Mesodermal cell (in vitro differentiated cells): ENCODE results near the gene GCK.

Experiments
- H3K27ac ChIP-seq: 2 replicates; pipeline ENCODE4 v1.7.0; 2013; ENCODE audit warnings: mild to moderate bottlenecking, low read depth, low read length, moderate library complexity; ENCODE audit not compliant: severe bottlenecking
- H3K36me3 ChIP-seq: 2 replicates; pipeline ENCODE4 v1.7.1; 2013; ENCODE audit warnings: mild to moderate bottlenecking, low read length, moderate library complexity; ENCODE audit not compliant: control insufficient read depth, insufficient read depth
- H3K4me1 ChIP-seq: one replicate; pipeline ENCODE4 v1.7.1; 2013; ENCODE audit warnings: mild to moderate bottlenecking, low read length; ENCODE audit not compliant: insufficient read depth, control insufficient read depth, poor library complexity, severe bottlenecking
- H3K4me3 ChIP-seq: 2 replicates; pipeline ENCODE4 v1.7.0; 2013; ENCODE audit warnings: low read length, control low read depth, mild to moderate bottlenecking; ENCODE audit not compliant: insufficient read depth, poor library complexity, severe bottlenecking; ENCODE audit errors: extremely low read depth
- H3K9me3 ChIP-seq: 2 replicates; pipeline ENCODE4 v1.7.1; 2013; ENCODE audit warnings: mild to moderate bottlenecking, low read length, moderate library complexity; ENCODE audit not compliant: control insufficient read depth
- WGBS, 2 experiments: methylation state at CpG; one replicate each; pipeline ENCODE4 v1.1.5; 2013; ENCODE audit warnings: missing lambda C conversion rate in 2 of 2; ENCODE audit not compliant: insufficient coverage in 2 of 2; 5-methylcytosine and 5-hydroxymethylcytosine counted together

GCK gene

GRCh38 chr7:44106311-44107065 lies 82.8 kb downstream of the GCK start:
- H3K9me3 ChIP-seq: no peaks in the 10 kb centered on the region
- peaks cover 59% of the 10 kb centered on the region for H3K36me3 ChIP-seq
- H3K4me1 ChIP-seq: peaks cover 8% of the 10 kb centered on the region
- 88 to 92% methylated on average over 8 of the region's 10 CpGs for WGBS, 2 experiments
- no peak overlapping the region for H3K27ac ChIP-seq
- H3K4me3 ChIP-seq: no peak overlapping the region

- no peak overlapping the region for H3K27ac ChIP-seq
- peak overlapping the region; percentile 72 for H3K4me3 ChIP-seq
- WGBS, 2 experiments: 100% methylated on average over 1 of the region's 2 CpGs
- peaks cover 10% of the 10 kb centered on the region for H3K4me1 ChIP-seq
- H3K9me3 ChIP-seq: no peaks in the 10 kb centered on the region
- peaks cover 52% of the 10 kb centered on the region for H3K36me3 ChIP-seq
Observed at GRCh38 chr7:44105832-44106231, 83.4 kb downstream of the GCK start.

- WGBS, 2 experiments: 19 to 21% methylated on average over 15 to 19 of the region's 28 CpGs
- H3K4me3 ChIP-seq: peak overlapping the region; percentile 72
- peak overlapping the region; percentile 39 for H3K27ac ChIP-seq
- H3K36me3 ChIP-seq: peaks cover 46% of the 10 kb centered on the region
- H3K9me3 ChIP-seq: no peaks in the 10 kb centered on the region
- peaks cover 15% of the 10 kb centered on the region for H3K4me1 ChIP-seq
Observed at GRCh38 chr7:44104860-44105771, 84.1 kb downstream of the GCK start.

- H3K4me3 ChIP-seq: peak within 1 kb of the TSS; percentile 72
Observed at GRCh38 chr7:44103923-44104859, 85.0 kb downstream of the GCK start, which contains the start of gene AEBP1. AEBP1 (plus strand) TSS chr7:44104345; CDS start chr7:44104666, 321 bp downstream.

GRCh38 chr7:44103566-44103922 lies 85.7 kb downstream of the GCK start:
- no peak overlapping the region for H3K27ac ChIP-seq
- H3K36me3 ChIP-seq: peaks cover 30% of the 10 kb centered on the region
- no peaks in the 10 kb centered on the region for H3K9me3 ChIP-seq
- peak overlapping the region; percentile 72 for H3K4me3 ChIP-seq
- 53 to 56% methylated on average over 8 of the region's 8 CpGs for WGBS, 2 experiments
- H3K4me1 ChIP-seq: peaks cover 19% of the 10 kb centered on the region

More at GRCh38 chr7:44103923-44104859, 85.0 kb downstream of the GCK start, which contains the start of gene AEBP1:
- no peaks in the 10 kb centered on the region for H3K9me3 ChIP-seq
- H3K4me1 ChIP-seq: peaks cover 19% of the 10 kb centered on the region
- peaks cover 37% of the 10 kb centered on the region for H3K36me3 ChIP-seq
- peak within 1 kb of the TSS; percentile 39 for H3K27ac ChIP-seq
- WGBS, 2 experiments: 1 to 5% methylated on average over 50 to 52 of the region's 87 CpGs

- H3K9me3 ChIP-seq: no peaks in the 10 kb centered on the region
- peaks cover 19% of the 10 kb centered on the region for H3K4me1 ChIP-seq
- no peak overlapping the region for H3K27ac ChIP-seq
- 89 to 90% methylated on average over 7 to 8 of the region's 8 CpGs for WGBS, 2 experiments
- H3K4me3 ChIP-seq: no peak overlapping the region
- peaks cover 25% of the 10 kb centered on the region for H3K36me3 ChIP-seq
Observed at GRCh38 chr7:44102846-44103565, 86.2 kb downstream of the GCK start.

- Histone ChIP-seq H3K36me3 (peaks cover 17% of the 10 kb centered on the region), H3K27ac (no peak overlapping the region), H3K9me3 (no peaks in the 10 kb centered on the region), H3K4me1 (peaks cover 19% of the 10 kb centered on the region), H3K4me3 (no peak overlapping the region)
- WGBS, 2 experiments: 91 to 97% methylated on average over 12 of the region's 14 CpGs
Observed at GRCh38 chr7:44101966-44102845, 87.0 kb downstream of the GCK start.

- no peak overlapping the region for H3K4me3 ChIP-seq
- 82 to 100% methylated on average over 1 to 2 of the region's 3 CpGs for WGBS, 2 experiments
- peaks cover 9% of the 10 kb centered on the region for H3K36me3 ChIP-seq
- H3K4me1 ChIP-seq: peaks cover 19% of the 10 kb centered on the region
- peak overlapping the region; percentile 77 for H3K27ac ChIP-seq
- H3K9me3 ChIP-seq: no peaks in the 10 kb centered on the region
Observed at GRCh38 chr7:44101303-44101965, 87.8 kb downstream of the GCK start.
